ENCODE data around the gene CCT5. TPM values are rescaled to one million over a fixed set of nuclear protein-coding genes. Genes with fewer than 3 reads are reported as not detected.

The CCT5 gene
- total RNA-seq, 1 donor = 359 TPM

- TF ChIP-seq, protein P1, sequence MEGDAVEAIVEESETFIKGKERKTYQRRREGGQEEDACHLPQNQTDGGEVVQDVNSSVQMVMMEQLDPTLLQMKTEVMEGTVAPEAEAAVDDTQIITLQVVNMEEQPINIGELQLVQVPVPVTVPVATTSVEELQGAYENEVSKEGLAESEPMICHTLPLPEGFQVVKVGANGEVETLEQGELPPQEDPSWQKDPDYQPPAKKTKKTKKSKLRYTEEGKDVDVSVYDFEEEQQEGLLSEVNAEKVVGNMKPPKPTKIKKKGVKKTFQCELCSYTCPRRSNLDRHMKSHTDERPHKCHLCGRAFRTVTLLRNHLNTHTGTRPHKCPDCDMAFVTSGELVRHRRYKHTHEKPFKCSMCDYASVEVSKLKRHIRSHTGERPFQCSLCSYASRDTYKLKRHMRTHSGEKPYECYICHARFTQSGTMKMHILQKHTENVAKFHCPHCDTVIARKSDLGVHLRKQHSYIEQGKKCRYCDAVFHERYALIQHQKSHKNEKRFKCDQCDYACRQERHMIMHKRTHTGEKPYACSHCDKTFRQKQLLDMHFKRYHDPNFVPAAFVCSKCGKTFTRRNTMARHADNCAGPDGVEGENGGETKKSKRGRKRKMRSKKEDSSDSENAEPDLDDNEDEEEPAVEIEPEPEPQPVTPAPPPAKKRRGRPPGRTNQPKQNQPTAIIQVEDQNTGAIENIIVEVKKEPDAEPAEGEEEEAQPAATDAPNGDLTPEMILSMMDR (IDR thresholded peaks at IDR 0.05; ENCODE audit: insufficient read depth, low read length) = no peak
- no peak for DNase-seq (ENCODE audit: low read depth)
- no peak overlapping the region for H3K4me3 ChIP-seq (ENCODE audit: low read depth, low read length)
Observed at GRCh38 chr5:10253390-10253789, 3.3 kb downstream of the CCT5 start.

DNA sequence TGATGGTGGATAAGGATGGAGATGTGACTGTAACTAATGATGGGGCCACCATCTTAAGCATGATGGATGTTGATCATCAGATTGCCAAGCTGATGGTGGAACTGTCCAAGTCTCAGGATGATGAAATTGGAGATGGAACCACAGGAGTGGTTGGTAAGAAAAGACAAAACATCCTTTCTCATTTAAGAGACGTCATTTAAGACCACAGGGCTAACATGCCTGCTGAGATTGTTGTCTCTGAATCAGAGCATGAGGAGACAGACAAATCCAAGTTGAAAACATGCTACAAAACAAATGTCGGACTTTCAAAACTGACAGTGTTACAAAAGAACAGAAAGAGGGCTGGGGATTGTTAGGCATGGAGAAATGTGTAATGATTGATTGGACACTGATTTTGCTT is 4.6 kb downstream of the CCT5 start:
- TF ChIP-seq, protein P1 (IDR thresholded peaks at IDR 0.05; ENCODE audit: insufficient read depth, low read length) = no peak
- no peak for DNase-seq (ENCODE audit: low read depth)
- H3K4me3 ChIP-seq (ENCODE audit: low read depth, low read length) = no peak overlapping the region

- no peak overlapping the region for H3K4me3 ChIP-seq (ENCODE audit: low read depth, low read length)
- no peak for DNase-seq (ENCODE audit: low read depth)
- TF ChIP-seq, protein P1 (IDR thresholded peaks at IDR 0.05; ENCODE audit: insufficient read depth, low read length) = no peak
Observed at GRCh38 chr5:10257870-10258269, 7.8 kb downstream of the CCT5 start.

DNA sequence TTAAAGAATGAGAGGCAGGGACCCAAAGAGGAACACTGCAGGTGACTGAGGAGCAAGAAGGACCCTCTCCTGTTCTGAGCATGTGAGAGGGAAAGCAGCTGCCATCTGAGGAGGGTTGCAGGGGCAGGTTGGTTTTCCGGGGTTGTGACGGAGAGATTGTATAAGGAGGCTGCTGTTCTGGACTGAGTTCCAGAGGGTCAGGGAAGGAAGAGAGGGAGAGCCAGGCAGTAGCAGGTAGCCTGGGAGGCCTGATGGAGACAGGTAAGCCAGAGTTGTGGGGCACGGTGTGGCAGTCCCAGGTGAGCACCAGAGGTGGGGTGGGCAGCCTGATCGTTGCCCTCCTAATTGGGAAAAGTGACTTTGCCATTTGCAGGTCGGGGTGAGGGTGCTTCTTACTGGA is 9.8 kb downstream of the CCT5 start:
- TF ChIP-seq, protein P1 (IDR thresholded peaks at IDR 0.05; ENCODE audit: insufficient read depth, low read length) = no peak
- no peak overlapping the region for H3K4me3 ChIP-seq (ENCODE audit: low read depth, low read length)
- no peak for DNase-seq (ENCODE audit: low read depth)

DNA sequence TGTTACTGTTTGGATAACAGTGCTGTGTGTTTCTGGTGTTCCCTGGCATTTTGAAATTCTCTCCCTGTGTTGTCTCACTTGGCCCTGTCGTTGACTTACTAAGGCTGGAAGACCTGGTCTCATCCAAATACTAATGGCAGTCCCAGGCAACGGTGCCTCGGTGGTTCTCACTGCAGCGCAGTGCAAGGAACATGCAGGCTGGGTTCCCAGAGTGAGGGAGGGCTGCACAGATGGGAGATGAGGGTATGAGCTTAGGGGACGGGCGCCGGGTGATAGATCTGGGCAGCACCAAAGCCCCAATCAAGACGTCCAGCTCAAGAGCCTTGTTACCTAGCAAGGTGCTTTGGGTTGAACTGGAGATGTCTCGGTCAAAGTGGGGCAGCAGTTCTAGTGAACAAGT is 11.0 kb downstream of the CCT5 start:
- no peak overlapping the region for H3K4me3 ChIP-seq (ENCODE audit: low read depth, low read length)
- TF ChIP-seq, protein P1 (IDR thresholded peaks at IDR 0.05; ENCODE audit: insufficient read depth, low read length) = no peak
- no peak for DNase-seq (ENCODE audit: low read depth)

DNA sequence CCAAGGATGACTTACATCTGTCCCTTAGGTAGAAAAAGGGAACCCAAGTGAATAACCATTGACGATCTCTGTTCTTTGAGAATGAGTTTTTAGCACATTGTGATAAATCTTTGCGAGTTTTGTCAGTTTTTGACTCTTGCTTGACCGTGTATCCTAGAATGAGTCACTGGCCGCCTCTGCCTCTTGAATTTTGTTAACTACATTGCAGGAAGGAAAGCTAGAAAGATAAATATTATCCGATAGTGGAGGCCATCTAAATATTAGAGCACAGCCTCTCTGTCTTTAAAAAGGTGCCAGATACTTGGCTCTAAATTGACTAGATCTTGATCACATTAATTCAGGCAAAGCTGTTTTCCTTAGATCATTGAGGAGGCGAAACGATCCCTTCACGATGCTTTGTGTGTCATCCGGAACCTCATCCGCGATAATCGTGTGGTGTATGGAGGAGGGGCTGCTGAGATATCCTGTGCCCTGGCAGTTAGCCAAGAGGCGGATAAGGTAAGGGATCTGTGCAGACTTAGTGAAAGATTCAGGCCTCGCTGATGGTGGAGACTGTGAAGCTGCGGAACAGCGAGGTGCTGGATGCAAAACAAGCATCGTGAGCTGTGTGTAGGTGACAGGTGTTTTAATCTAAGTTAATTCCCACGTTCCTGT is 12.2 kb downstream of the CCT5 start:
- H3K4me3 ChIP-seq (ENCODE audit: low read depth, low read length) = no peak overlapping the region
- no peak for DNase-seq (ENCODE audit: low read depth)
- TF ChIP-seq, protein P1 (IDR thresholded peaks at IDR 0.05; ENCODE audit: insufficient read depth, low read length) = no peak

- H3K4me3 ChIP-seq (ENCODE audit: low read depth, low read length) = no peak overlapping the region
- DNase-seq (ENCODE audit: low read depth) = no peak
- TF ChIP-seq, protein P1 (IDR thresholded peaks at IDR 0.05; ENCODE audit: insufficient read depth, low read length) = no peak
Observed at GRCh38 chr5:10262995-10263394, 12.9 kb downstream of the CCT5 start.
